ENCODE results near the gene HSD3B2.

Gene HSD3B2

DNA sequence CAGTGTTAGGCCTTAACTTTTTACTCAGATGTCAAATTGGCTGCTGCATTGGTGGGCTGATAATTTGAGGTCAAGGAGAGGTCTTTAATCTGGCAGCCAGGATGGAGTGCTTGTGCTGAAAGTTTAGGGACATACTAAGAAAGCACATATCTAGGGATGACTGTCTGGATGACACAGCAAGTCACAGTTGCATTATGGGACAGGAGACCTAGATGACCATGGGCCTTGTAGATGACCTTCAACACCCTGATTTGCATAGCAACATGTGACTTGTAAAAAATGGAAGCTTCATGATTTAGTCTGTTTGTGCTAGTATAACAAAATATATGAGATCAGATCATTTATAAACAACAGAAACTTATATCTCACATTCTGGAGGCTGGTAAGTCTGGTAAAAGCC is 18.0 kb upstream of the HSD3B2 start:
- no peak for DNase-seq (ENCODE audit: low read depth)

DNA sequence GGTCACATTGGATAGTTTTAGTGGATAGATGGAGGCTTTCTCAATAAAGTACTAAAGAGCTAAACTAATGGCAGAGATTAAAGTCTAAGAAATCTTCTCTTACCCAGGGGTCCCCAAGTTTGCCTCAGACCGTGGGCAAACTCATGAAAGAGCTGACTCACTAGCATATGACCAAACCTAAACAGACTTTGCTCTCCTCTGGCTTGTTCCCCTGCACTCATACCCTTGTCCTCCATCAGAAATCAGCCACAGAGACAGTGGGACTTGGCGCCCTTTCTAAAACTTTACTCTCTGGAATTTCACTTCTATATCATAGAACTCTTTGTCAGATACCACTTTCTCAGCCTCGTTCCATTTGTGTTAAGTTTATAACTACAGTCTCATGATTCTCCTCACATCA is 17.0 kb upstream of the HSD3B2 start:
- DNase-seq (ENCODE audit: low read depth) = no peak

DNA sequence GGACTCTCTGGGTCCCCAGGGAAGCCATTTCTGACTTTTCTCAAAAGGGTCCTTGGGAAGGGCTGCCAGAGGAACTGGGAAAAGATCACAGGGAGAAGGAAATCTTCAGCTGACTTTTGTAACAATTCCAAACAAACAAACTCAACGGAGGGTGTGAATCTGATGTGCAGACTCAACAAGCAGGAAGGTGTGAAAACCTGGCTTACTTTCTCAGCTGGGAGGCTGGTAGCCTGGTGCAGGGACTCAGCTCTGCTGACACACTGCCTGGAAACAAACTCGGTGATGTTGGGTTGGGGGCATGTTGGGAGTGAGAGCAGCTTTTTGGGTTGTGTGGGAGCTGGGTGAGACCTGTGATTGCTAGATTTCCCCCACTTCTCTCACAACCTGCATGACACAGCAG is 10.2 kb upstream of the HSD3B2 start:
- DNase-seq (ENCODE audit: low read depth) = no peak

DNA sequence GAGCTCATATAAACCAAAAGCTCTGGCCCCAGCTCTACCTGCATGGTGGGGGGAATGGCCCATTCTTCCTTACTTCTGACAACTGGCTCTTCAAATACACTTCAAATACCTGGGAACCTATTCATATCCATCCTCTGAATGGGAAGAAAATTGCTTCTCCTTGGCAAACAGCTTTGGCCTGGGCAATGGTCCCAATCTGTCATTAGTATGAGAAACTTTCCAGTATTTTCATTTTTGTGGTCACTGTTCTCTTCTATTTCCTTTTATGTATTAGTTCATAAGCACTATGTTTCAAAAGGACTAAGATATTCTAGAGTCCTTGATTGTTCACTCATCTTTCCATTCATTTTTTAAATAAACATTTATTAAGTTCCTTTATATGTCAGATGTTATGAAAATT is 5.2 kb upstream of the HSD3B2 start:
- no peak for DNase-seq (ENCODE audit: low read depth)

DNA sequence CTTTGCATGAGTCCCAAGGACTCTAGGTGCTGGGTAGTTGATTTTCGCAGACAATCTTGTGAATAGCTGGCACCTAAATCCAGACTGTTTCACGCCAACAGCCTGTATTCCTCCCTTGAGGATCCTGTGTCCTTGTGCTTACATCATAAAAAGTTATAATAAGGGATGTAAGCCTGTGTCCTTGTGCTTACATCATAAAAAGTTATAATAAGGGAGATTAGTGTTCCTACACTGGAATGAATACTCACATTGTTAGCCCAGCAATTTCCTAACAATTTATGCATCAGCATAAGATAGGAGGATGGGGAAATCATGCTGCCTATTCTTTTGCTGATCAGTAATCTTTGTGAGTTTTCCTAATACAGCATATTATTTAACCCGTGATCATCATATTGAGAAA is 4.0 kb upstream of the HSD3B2 start:
- DNase-seq (ENCODE audit: low read depth) = no peak

DNA sequence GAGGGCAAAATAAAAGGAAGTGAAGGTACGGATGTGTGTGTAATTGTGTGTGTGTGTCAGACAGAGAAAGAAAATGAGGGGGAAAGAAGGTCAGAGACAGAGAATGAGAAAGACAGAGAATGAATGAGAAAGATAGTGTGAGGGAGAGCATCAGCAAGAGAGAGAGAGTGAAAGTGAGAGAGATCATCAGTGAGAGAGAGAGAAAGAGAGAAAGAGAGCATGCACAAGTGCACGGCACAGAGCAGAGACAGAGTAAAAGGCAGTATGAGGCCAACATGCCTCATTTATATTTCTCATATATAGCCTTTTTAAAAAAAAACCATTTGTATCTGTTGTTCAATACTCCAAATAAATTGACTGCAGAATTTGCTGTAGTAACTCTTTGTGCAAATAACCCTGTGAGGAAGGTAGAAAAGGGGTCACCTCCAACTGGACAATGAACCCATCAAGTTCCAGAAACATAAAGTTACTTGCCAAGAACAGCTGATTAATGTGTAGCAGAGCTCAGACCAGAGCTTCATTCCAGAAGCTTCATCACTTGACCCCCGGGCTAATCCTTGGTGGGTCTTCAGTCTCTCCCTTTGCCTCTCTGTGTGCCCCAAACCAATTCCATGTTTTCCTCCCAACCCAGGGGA is 1.2 kb downstream of the HSD3B2 start:
- no peak for DNase-seq (ENCODE audit: low read depth)

DNA sequence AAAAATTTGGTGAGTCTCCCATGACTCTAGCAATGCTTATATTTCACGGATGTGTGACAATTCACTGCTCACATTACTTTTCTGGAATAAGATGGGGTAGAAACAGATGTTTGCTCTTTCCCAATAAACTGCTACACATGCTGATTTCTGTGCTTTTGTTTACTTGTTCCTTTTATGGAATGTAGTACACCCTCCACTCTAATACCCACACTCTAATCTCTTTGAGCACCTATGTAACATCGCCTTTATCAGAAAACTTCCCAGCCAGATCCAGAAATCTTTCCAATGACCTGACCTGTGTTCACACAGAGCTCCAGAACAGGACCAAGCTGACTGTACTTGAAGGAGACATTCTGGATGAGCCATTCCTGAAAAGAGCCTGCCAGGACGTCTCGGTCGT is 4.2 kb downstream of the HSD3B2 start:
- no peak for DNase-seq (ENCODE audit: low read depth)

DNA sequence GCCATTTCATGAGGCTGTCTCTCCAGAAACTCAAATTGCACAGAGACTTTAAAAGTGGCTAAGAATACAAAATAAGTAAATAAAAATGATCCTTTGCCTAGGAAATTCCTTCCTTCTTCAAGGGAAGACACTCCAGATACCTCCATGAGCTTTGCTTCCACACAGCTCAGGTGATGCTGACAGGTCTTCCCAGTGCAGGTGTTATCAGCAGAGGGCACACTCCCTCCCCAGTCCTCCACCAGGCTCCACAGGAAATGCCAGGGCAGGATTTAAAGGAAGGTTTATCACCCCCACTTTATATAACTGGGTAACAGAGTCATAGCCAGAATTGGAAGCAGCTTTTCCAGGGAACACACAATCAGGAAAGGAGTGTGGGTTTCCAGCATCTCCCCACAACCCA is 5.7 kb downstream of the HSD3B2 start:
- no peak for DNase-seq (ENCODE audit: low read depth)

DNA sequence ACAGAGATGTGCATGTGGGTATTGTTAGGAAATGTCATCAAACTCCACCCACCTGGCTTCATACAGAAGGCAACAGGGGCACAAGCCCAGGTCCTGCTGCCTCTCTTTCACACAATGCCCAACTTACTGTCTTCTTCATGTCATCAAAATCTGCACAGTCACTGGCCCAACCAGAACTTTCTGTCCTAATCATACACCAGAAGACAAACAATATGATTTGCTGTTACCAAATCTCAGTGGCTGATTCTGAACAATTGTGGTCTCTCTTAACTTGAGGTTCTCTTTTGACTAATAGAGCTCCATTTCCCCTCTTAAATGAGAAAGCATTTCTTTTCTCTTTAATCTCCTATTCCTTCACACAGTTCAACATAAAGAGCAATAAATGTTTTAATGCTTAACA is 7.7 kb downstream of the HSD3B2 start:
- DNase-seq (ENCODE audit: low read depth) = no peak

DNA sequence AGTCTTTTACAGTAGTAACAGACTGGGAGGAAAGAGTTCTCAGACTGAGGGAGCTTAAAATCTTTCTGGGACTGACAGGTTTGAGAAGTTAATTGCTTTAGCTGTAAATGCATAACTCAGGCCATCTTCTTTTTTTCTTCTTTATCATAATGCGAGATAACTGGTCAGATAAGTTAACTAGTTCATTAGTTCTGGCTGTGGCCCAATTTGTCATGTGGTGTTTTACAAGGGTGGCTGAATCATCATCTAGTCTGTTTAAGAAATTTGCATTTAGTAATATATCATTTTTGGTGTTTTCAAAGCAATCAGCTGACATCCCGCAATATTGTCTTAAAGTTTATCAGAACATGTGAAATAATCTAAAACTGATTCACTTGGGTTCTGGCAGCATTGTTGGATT is 14.0 kb downstream of the HSD3B2 start:
- no peak for DNase-seq (ENCODE audit: low read depth)

DNA sequence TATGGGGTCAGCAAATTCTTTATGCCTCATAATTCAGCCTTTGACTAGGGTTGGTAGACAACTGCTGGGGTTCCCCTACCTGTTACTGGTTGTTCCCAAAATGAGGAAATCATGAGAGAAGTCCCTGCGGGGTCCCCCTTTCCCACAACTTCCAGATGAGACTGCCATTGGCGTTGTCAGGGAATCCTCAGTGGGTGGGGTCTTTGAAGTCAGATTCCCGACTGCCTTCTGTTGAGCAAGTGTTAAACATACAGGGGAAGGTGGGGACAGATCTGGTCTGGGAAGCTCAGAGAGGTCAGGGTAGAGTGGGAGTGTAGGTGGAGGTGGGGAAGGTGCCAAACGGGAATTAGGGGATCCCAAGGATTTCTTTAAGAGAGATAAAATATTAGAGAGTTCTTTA is 14.7 kb downstream of the HSD3B2 start:
- DNase-seq (ENCODE audit: low read depth) = no peak

DNA sequence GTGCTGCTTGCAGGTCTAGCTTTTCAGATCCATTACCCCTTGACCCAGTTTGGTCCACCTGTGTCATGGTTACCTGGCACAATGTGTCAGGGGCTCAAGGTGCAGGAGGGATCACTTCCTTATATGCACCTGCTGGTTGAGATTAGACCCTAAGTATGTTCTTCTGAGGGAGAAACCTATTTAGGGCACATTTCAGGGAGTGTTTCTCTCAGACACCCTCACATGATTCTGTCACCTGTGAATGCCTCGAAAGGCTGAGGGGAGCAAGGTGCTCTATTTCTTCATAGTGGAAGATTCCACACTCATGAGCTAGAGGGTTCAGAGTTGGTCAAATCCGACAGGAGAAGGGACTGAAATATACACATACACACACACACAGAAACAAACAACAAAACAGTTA is 15.5 kb downstream of the HSD3B2 start:
- DNase-seq (ENCODE audit: low read depth) = no peak

DNA sequence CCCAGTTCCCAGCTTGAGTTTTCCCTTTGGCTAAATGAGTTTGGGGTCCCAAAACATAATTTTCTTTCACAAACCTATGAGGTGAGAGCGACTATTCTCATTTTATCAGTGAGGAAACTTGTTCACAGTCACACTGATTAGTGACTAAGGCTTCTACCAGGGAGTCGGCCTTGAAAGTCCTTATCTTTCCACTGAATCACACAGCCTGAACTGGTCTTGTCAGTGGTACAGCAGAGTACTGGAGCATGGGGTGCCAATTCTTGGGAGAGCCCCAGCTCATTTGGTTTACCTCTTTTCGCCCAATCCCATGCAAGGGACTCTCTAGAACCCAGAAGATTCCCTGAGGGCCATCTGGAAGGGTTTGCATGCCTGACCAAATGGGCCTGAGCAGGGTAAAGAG is 16.9 kb downstream of the HSD3B2 start:
- DNase-seq (ENCODE audit: low read depth) = no peak

DNA sequence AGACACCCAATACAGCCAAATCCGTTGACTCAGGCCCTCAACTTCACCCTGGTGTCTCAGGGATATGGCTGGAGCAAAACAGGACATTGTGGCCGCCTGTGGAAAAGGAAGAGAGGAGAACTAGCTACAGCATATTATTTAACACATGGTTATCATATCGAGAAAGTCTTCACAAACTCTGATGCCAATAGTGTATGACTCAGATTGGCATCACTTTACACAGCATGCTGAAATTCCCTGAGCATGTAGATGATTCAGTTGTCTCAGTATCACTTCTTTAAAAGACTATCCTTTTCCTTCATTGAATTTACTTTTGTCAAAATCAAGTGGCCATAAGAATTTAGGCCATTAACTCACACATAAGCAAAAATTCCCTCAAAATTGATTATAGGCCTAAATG is 20.1 kb downstream of the HSD3B2 start:
- no peak for DNase-seq (ENCODE audit: low read depth)

DNA sequence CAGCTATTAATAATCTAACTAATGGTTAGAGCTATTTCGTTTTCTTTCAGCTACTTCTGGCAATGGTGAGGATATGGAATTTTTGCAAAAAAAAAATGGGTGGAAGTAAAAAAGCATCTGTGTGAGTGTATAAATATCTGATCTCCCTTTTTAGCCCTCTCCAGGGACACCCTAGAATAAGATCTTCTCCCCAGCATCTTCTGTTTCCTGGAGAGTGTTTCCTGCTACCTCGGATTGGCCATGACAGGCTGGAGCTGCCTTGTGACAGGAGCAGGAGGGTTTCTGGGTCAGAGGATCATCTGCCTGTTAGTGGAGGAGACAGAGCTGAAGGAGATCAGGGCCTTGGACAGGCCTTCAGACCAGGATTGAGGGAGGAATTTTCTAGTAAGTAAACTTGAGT is 23.8 kb downstream of the HSD3B2 start:
- DNase-seq (ENCODE audit: low read depth) = no peak

DNA sequence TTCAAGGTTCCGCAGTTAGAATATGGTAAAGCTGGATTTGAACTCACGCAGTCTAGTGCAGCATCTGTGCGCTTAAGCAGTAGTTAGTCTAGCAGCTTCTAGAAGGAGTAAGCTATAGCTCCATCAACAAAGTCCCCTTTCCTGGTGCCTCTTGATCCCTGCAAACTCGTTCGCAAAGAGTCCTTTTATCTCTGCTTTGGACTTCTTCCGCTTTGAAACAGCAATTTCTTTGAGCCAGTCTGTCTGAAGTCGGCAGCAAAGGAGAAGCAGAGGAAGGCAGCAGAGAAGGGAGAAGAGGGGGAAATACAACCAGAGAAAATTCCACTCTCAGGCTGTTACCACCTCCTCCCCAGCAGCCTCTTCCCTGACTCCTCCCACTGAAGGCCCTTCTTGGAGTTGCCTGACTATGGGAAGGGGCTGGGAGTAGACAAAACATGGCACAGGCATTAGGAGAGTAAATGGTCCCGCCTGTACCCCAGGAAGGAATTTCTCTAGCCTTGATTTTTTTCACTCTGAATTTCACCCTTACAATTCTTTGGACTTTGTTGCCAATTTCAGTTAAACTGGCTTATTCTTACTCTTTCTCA is 25.9 kb downstream of the HSD3B2 start:
- no peak for DNase-seq (ENCODE audit: low read depth)

DNA sequence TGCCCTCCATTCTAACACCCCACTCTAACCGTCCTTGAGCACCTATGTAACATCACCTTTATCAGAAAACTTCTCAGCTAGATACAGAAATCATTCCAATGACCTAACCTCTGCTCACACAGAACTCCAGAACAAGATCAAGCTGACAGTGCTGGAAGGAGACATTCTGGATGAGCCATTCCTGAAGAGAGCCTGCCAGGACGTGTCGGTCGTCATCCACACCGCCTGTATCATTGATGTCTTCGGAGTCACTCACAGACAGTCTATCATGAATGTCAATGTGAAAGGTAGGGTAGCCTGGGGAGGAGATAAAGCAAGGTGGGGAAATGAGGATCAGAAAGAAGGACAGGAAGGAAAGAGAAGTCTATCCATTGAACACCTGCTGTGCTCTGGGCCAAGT is 27.8 kb downstream of the HSD3B2 start:
- DNase-seq (ENCODE audit: low read depth) = no peak

DNA sequence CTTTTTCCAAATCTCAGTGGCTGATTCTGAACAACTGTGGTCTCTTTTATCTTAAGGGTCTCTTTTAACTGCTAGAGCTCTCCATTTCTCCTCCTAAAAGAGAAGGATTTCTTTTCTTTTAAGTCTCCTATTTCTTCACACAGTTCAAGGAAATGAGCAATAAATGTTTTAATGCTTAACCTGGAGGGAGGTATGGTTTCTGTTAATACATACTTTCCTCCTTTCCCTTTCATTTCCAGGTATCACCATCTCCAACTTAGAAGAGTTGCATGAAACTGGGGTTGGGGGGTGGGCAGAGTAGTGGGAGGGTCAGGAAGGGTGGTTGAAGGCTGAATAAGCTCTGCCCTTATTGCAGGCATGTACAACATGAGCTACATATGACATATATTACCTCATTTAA is 31.4 kb downstream of the HSD3B2 start:
- DNase-seq (ENCODE audit: low read depth) = no peak

DNA sequence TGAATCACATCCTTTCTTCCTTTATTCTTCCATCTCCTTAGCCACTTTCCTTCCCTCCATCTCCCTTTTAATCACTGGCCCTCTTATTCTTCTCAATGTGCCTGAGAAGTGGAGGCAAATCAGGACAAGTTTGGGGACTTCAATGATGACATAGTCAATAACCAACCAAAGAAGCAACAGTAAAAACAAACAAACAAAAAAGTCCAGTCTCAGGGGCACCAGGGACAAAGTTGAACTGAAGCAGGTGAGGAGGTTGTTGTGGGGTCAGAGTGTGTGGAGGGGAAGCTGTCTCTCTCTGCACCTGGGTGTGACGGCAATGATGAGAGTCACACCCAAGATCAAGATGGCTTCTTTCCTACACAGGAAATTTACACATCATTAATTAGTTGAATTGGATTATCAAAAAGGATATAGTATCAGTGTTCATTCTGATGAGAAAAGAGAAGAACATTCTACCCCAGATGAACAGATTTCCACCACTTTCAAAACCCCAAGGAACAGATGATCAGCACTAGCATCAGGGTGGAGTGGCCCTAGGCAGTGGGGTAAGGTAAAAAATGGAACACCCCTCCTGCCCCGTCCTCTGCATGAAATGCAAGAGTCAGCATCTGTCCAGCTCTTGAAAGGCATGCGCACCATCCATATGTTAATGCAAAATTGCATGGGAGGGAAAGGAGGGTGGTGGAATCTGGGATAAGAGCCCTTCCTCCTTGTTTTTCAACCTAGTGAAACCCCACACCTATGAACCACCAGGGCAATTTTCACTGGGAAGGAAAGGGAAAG is 32.6 kb downstream of the HSD3B2 start:
- no peak for DNase-seq (ENCODE audit: low read depth)

DNA sequence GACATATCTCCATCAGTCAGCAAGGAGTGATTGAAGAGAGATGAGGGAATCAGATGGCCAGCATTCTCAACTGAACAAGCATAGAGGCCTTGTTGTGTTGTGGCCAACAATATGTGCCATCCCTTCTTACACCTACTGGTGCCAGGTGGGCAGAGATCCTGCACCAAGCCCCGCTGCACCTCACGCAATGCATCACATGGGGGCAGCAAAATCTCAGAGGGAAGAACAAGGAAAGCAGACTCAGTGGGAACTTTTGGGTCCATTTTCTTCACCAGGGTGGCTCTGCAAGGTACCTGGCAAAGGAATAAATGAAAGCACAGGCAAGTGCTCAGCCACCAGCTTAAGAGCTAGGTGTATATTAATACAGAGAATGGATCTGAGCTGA is 33.2 kb downstream of the HSD3B2 start:
- DNase-seq (ENCODE audit: low read depth) = no peak

DNA sequence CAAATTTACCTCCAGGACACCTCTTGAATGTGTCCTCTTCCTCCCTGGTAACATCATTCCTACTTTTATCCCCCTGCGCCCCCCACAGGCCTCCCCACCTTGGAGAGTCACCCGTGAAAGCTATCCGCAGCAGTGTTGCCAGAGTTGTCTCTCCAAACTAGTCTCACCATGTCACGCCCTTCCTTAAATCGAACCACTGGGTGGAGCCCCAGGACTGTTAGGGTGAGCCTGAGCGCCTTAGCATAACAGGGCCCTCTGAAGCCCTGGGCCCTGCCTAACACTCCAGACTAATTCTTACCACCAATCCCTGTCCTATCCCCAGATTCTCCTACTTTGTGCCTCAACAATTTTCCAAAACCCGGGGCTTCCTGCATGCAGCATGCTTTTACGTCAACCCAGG is 35.0 kb downstream of the HSD3B2 start:
- no peak for DNase-seq (ENCODE audit: low read depth)

DNA sequence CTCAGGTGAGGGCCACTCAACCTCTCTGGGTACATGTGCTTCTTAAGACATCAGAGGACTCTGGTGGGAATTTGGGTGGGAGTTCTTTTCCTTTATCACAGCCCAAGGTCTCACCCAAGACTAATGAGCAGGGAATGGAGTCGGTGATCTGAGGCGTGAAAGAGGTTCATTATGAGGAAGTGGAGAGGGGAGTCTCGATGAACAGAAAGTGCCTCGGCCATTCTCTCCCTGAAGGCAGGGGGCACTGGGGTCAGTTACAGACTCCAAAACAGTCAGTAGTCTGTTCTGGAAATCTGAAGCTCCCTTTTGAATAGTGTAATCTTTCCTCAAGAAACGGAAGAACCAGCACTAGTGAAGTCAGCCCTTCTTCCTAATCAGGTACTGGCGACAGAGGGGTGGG is 36.2 kb downstream of the HSD3B2 start:
- no peak for DNase-seq (ENCODE audit: low read depth)

DNA sequence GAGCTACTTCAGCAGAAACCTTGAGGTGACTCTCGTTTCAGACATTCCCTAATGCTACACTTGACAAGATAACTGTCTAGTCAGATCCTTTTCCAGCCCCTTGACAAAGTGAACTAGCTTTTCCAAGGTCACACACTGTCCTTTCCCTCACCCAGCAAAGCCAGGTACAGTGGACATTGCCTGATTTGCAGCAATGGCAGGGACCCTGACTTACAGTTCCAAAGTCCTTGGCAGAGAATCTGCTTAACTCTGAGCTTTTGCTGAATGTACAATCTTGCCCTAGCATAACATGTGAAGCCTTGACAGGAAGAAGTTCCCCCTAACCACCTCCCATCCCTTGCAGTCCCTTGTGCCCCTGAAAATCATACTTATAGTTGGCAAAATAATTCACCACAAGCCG is 37.1 kb downstream of the HSD3B2 start:
- no peak for DNase-seq (ENCODE audit: low read depth)

DNA sequence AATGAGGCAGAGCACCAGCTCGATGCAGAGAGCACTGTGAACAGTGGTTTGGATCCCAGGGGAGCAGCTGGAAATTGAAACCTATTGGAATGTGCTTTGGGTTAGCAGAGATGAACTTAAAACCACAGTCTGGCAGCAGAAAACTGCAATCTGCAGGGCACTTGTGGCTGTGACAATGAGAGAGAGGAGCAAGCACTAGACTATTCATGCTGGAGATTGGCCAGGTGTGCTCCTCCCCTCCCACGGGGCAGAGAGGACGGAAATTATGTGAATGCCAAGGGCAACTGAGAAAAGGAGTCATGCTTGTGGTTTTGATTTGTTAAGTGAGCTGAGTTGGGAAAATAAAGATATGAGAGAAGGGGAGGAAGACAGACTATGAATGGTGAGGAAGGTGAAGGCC is 38.1 kb downstream of the HSD3B2 start:
- no peak for DNase-seq (ENCODE audit: low read depth)
